Measurements from ENCODE around the gene PKNOX2.

Gene PKNOX2

GRCh38 chr11:125155100-125155444 lies 9.5 kb upstream of the PKNOX2 start:
- no peak for DNase-seq

GRCh38 chr11:125155767-125156166 lies 8.8 kb upstream of the PKNOX2 start:
- no peak for DNase-seq

- DNase-seq, result no peak
Observed at GRCh38 chr11:125156346-125157117, 8.0 kb upstream of the PKNOX2 start.

GRCh38 chr11:125157118-125157733 lies 7.3 kb upstream of the PKNOX2 start:
- DNase-seq, result no peak

GRCh38 chr11:125157953-125158680 lies 6.4 kb upstream of the PKNOX2 start:
- DNase-seq, result no peak

GRCh38 chr11:125162743-125163142 lies 1.8 kb upstream of the PKNOX2 start:
- no peak for DNase-seq

- no peak for DNase-seq
Observed at GRCh38 chr11:125163431-125164063, 1.0 kb upstream of the PKNOX2 start.

- no peak for DNase-seq
Observed at GRCh38 chr11:125164091-125164421, 495 bp upstream of the PKNOX2 start.

GRCh38 chr11:125165111-125165842 lies 726 bp downstream of the PKNOX2 start:
- DNase-seq, result no peak

- DNase-seq, result no peak
Observed at GRCh38 chr11:125165843-125166763, 1.6 kb downstream of the PKNOX2 start.

GRCh38 chr11:125166764-125167291 lies 2.3 kb downstream of the PKNOX2 start:
- DNase-seq, result no peak

GRCh38 chr11:125167292-125167953 lies 2.9 kb downstream of the PKNOX2 start:
- DNase-seq, result no peak

- DNase-seq, result no peak
Observed at GRCh38 chr11:125167954-125168835, 3.6 kb downstream of the PKNOX2 start.

GRCh38 chr11:125168918-125169456 lies 4.4 kb downstream of the PKNOX2 start:
- DNase-seq, result no peak

GRCh38 chr11:125170001-125170509 lies 5.5 kb downstream of the PKNOX2 start:
- no peak for DNase-seq

- DNase-seq, result no peak
Observed at GRCh38 chr11:125170510-125171031, 6.0 kb downstream of the PKNOX2 start.

- DNase-seq, result no peak
Observed at GRCh38 chr11:125171974-125172373, 7.4 kb downstream of the PKNOX2 start.

GRCh38 chr11:125173027-125173426 lies 8.5 kb downstream of the PKNOX2 start:
- DNase-seq, result no peak

GRCh38 chr11:125173556-125173955 lies 9.0 kb downstream of the PKNOX2 start:
- DNase-seq, result no peak

Measured in stimulated activated CD4-positive, alpha-beta T cell treated with anti-CD3 and anti-CD28 coated beads, Interleukin-1b, Interleukin-23, amount 100 ng/mL, for 48 hours (primary cell).